AML-193 (cell line): ENCODE results near the gene FUBP1.
"Not testable (repeated sequence)": the region's sequence is repeated elsewhere in the genome, so short reads cannot be mapped to it uniquely, and the experiment has no call there.

Experiments used
- DNase-seq, 2 experiments: peaks; one replicate each; lab custom pipeline; 2025; lab: John Stamatoyannopoulos, UW

Gene FUBP1

GRCh38 chr1:77948841-77949424 is 29.9 kb downstream of the FUBP1 start:
- no peak for DNase-seq

- DNase-seq: no peak
These were observed 33.5 kb downstream of the FUBP1 start for GRCh38 chr1:77945345-77945744.

- no peak for DNase-seq
These were observed 36.3 kb downstream of the FUBP1 start for GRCh38 chr1:77942400-77943140.

- peak in 1 of 2 experiments; percentile 11 for DNase-seq
These were observed 37.8 kb downstream of the FUBP1 start for GRCh38 chr1:77940921-77941570.

- no peak for DNase-seq
These were observed 40.2 kb downstream of the FUBP1 start for GRCh38 chr1:77938651-77939050.

- DNase-seq: no peak
These were observed 49.1 kb downstream of the FUBP1 start for GRCh38 chr1:77929806-77930205.

- DNase-seq: no peak
These were observed 51.5 kb downstream of the FUBP1 start for GRCh38 chr1:77927414-77927813.

GRCh38 chr1:77926561-77927357 is 52.1 kb downstream of the FUBP1 start:
- DNase-seq: no peak

- DNase-seq: no peak
These were observed 52.9 kb downstream of the FUBP1 start for GRCh38 chr1:77925956-77926355.

- no peak for DNase-seq
These were observed 53.4 kb downstream of the FUBP1 start for GRCh38 chr1:77925518-77925917.

GRCh38 chr1:77918918-77919317 is 60.0 kb downstream of the FUBP1 start:
- DNase-seq: not testable (repeated sequence)

- DNase-seq: no peak
These were observed 68.8 kb downstream of the FUBP1 start for GRCh38 chr1:77910116-77910515.

GRCh38 chr1:77906624-77907023 is 72.2 kb downstream of the FUBP1 start:
- no peak for DNase-seq

- DNase-seq: peak; percentile 52 to 56
These were observed 72.8 kb downstream of the FUBP1 start for GRCh38 chr1:77906019-77906545.

GRCh38 chr1:77905603-77906002 is 73.3 kb downstream of the FUBP1 start:
- no peak for DNase-seq

- DNase-seq: peak; percentile 5 to 32
These were observed 78.1 kb downstream of the FUBP1 start for GRCh38 chr1:77900687-77901293.

GRCh38 chr1:77899647-77900320 is 79.1 kb downstream of the FUBP1 start:
- no peak for DNase-seq
